Activated CD4-positive, alpha-beta T cell treated with anti-CD3 and anti-CD28 coated beads for 1 hour (primary cell): ENCODE data around the gene SLMAP.
"Not testable (repeated sequence)": the region's sequence is repeated elsewhere in the genome, so short reads cannot be mapped to it uniquely, and the experiment has no call there.

Source experiments
- DNase-seq: peaks from one replicate; pipeline ENCODE4 v3.0.0-alpha.2; 2020

SLMAP gene

DNA sequence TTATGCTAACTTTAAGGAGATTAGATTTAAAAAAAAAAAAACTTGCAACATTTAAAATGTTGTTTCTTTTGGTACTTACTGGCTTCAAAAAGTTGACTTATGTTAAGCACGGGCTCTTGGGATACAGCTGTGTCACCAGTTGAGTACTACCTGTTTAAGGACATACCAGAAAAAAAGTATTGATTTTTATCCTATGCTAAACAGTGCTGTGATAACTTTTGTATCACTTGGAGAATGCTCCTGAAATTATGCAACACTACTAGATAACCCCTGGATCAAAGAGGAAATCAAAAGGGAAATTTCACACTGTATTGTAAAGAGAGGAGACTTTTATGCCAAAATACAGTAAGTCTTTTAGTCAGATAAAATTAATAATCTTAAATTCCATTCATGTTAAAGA, 77.7 kb downstream of the SLMAP start:
- no peak for DNase-seq

DNA sequence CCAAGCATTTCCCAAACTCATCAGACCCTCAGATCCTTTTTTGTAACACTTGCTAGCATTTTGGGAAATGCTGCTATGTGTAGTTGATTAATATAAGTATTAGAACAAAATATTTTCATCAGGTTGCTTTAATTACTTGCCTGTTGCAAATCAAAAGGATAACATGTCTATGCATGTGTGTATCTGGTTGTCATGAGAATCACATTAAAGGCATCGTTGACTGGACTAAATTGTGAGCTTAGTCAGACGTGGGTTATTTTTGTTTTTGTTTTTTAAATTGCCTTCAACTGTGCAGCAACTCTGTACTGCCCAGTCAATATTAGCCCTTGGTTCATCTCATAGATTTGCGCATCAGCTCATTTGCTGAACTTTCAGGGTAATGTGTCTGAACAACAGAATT, 81.6 kb downstream of the SLMAP start:
- no peak for DNase-seq

DNA sequence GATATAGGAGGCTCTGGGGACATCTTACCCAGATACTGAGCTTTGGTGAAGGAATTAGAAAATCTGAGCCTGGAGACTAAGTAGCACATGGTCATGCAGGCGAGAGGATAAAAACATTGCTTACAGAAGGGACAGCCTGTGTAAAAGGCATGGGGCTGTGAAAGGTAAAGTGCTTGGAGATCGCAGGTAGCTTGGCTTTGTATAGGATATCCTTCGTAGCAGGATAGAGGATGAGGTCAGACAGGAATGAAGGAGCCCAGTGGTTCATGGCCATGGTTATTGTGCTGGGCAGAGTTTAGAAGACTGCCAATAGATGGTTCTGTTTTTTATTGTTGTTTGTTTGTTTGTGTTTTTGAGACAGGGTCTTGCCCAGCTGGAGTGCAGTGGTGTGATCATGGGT, 82.5 kb downstream of the SLMAP start:
- no peak for DNase-seq

DNA sequence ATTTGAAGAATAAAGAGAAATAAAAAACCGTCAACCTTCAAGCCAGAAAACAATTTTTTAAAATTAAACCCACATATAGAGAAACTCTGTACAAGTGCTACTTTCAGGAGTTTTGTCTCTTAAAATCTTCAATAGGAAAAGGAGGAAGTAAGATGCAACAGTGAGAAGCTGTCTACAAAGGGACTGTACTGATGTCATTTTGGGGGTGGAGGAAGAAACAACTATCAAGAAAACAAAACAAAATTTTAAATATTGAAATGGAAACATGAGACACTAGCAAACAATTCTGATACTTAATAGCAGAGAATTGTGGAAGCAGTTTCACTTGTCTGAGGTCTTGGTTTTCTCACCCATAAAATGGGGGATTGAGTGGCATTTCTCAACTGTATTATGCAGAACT, 84.4 kb downstream of the SLMAP start:
- no peak for DNase-seq

DNA sequence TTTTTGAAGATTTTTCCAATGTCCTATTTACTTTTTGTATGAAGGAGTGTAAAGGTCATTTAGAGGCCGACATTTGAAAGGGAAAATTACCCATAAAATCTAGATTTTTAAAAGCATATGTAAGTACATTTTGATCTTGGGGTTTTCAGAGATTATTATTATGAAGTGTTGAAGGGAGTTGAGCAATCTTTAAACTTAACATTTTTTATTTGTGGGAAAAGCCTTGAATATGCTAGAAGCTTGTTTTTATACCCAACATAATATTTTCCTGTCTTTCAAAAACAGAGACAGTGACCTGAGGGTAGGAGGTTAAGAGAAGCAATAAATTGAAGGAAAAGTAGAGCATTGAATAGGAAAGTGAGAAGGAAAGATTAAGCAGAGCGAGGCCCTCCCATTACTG, 85.7 kb downstream of the SLMAP start:
- DNase-seq, result no peak

DNA sequence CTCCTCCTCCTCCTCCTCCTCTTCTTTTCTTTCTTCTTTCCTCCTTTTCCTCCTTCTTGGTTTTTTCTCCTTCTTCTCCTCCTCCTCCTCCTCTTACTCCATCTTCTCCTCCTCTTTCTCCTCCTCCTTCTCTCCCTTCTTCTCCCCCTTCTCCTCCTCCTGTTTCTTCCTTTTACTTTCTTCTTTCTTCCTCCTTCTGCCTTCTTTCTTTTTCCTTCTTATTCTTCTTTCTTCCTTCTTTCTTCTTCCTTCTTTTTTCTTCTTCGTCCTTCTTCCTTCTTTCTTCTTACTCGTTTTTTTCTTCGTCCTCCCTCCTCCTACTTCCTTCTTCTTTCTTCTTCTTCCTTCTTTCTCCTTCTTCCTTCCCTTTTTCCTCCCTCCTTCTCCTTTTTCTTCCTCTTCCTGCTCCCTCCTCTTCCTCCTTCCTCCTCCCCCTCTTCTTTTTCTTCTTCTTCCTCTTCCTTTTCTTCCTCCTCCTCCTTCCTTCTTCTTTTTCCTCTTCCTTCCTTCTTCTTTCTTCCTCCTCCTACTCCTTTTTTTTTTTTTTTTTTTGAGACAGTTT, 92.1 kb downstream of the SLMAP start:
- no peak for DNase-seq

DNA sequence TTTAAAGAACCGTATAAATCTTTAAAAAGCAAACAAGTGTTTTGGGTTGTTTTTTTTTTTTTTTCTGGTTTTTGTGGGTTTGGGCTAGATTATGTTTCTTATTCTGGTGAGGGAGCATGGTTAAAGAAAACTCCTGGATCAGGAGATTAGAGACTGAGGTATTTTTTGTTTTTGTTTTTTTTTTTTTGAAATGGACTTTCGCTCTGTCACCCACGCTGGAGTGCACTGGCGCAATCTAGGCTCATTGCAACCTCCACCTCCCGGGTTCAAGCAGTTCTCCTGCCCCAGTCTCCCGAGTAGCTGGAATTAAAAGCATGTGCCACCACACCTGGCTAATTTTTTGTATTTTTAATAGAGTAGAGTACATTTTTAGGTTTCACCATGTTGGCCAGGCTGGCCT, 95.2 kb downstream of the SLMAP start:
- no peak for DNase-seq

DNA sequence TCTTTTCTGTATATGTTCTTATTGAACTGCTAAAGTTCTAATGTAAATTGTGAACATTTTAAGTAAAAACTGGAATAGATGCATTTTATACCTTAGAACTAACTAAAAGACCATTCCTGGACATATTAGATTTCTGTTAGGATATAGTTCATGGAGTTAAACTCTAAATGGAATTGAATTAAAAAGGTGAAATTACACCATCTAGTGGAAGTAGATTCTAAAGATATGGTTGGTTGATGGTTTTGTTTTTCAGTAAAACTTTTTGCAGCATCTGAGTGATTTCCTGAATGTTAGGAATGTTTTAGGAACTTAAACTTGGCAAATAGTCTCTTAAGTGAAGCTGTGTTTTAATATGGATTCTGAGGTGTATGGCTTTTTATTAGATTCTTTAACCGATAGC, 96.8 kb downstream of the SLMAP start:
- no peak for DNase-seq

DNA sequence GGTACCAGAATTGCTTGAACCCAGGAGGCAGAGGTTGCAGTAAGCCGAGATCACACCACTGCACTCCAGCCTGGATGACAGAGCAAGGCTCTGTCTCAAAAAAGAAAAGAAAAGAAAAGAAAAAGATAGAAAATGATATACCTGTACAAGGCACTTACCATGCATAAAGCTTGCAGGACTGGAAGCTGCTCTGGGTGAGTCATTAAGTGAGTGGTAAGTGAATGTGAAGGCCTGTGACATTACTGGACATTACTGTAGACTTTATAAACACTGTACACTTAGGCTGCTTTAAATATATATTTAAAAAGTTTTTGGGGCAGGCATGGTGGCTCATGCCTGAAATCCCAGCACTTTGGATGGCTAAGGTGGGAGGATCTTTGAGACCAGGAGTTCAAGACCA, 99.2 kb downstream of the SLMAP start:
- no peak for DNase-seq

DNA sequence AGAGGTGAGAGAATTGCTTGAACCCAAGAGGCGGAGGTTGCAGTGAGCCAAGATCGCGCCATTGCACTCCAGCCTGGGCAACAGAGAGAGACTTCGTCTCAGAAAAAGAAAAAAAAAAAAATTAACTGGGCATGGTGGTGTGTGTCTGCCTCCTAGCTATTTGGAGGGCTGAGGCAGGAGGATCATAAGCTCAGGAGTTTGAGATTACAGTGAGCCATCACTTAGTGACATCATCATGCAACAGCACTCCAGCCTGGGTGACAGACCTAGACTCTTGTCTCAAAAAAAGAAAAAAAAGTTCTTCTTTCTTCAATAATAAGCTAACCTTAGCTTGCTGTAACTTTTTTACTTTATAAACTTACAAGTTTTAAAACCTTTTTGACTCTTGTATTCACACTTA, 99.8 kb downstream of the SLMAP start:
- DNase-seq, result no peak

DNA sequence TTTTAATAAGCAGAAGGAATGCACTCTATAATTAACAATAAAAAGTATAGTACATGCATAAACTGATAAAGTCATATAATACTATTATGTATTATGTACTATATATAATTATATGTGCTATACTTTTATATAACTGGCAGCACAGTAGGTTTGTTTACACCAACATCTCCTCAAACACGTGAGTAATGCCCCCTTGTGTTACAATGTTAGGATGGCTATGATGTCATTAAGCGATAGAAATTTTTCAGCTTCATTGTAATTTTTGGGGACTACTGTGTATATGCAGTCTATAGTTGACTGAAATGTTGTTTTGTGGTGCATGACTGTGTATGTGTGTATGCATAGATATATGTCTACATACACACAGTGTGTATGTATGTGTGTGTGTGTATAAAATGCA, 100.6 kb downstream of the SLMAP start:
- DNase-seq, result no peak

DNA sequence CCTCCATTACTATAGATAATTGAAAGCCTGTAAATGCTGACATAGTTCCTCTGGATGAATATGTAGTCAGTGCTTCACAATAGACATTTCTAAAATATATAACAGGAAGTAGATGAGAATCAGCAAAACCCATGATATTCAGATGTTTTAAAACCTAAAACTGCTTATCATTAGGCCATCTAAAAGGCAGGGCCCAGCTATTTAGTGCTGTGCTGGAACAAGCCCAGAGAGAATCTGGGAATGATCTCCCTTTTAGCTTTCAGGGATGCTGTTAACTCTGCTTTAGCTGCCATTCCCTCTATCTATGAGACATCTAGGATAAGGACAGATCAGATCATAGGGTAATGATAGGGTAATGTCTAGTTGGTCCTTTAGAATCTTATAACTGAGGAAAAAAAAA, 106.8 kb downstream of the SLMAP start:
- DNase-seq, result no peak

DNA sequence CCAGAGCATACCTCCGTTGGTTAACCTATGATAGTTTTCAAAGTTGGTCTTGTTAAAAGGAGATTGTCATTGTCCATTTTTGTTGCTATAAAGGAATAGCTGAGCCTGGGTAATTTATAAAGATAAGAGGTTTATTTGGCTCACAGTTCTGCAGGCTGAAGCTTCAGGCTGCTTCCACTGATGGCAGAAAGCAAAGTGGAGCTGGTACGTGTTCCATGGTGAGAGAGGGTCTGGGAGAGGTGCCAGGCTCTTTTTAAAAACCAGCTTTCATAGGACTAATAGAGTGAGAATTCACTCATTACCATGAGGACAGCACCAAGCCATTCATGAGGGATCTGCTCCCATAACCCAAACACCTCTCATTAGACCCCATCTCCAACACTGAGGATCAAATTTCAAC, 107.3 kb downstream of the SLMAP start:
- DNase-seq, result no peak

DNA sequence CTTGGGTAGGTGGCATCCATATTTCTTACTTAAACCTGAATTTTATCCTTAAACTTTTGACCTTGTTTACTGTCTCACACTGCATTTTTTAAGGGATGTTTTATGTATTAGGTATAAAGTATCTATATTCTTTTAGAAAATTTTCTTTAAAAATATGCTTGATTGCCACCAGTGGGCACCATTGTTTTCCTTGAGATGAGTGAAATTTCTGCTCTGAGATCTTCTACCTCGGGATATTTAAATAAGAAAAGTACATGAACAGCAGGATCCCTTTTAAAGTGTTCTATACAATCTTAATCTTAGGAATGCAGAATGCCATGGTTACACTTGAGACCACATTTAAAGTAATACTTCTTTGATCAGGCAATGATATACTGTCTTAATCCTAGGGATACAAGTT, 108.7 kb downstream of the SLMAP start:
- DNase-seq, result no peak

DNA sequence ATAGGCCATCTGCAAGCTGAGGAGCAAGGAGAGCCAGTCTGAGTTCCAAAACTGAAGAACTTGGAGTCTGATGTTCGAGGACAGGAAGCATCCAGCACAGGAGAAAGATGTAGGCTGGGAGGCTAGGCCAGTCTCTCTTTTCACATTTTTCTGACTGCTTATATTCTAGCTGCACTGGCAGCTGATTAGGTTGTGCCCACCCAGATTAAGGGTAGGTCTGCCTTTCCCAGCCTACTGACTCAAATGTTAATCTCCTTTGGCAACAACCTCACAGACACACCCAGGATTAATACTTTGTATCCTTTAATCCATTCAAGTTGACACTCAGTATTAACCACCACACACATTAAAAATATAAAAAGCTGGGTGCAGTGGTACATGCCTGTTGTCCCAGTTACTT, 113.0 kb downstream of the SLMAP start:
- not testable (repeated sequence) for DNase-seq

DNA sequence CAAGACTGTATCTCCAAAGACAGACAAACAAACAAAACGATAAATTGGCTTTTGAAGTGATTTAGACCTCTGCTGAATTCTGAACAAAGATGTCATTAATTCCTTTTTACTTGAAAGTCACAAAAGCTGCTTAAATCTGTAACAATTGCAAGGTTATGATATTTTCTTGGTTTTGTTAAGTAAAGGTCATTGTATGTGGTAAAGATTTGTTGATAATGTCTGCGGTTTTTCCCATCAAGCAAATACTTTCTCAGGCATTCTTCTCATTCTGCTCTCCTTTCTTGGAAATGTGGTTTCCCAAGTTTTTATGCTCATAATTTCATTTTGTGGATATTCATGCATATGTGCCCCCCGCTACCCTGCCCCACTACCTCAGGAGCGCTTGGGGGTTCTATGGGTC, 116.5 kb downstream of the SLMAP start:
- no peak for DNase-seq

DNA sequence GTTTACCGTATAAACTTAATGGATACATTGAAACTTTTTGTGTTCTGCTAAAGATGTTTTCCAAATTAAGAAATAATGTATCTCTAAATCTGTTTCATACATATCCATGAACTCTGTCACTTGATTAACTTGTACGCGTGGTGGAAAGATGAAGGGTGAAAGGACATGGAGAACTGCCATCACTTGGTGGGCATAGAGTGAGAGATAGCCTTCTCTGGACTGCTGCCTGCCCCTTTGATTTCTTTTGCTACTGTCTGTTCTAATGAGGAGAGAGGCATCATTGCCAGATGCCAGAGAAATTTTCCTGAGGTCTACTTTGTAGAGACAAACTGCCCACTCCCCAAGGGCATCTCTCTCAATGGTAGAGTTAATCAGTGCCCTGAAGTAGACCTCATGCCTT, 120.5 kb downstream of the SLMAP start:
- DNase-seq, result no peak

DNA sequence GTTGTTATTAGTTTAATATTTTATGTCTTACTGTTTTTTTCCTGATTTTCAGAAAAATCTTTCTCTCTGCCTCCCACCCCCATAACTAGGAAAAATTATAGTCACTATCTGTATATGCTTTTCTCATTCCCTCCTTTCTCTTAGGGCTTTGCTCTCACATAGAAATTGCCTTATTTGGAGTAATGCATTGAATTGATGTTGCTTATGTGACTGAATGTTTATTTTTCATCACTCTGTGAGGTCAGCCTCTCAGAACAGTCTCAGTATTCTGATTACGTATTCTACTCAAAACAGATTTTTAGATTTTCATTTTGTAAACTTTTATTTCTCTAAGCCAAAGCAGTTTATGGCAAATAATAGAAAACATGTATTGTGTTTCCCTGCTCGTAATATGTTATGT, 121.0 kb downstream of the SLMAP start:
- no peak for DNase-seq

DNA sequence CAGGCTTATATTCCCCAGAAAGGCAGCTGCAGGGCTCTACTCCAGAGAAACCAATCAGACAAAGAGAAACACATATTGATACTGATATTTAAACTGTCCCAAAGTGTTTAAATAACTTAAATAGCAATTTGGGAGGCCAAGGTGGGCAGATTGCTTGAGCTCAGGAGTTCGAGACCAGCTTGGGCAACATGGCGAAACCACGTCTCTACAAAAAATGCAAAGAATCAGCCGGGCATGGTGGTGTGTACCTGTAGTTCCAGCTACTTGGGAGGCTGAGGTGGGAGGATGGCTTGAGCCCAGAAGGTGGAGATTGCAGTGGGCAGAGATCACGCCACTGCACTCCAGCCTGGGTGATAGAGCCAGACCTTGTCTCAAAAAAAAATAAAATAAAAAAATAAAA, 128.3 kb downstream of the SLMAP start:
- not testable (repeated sequence) for DNase-seq

DNA sequence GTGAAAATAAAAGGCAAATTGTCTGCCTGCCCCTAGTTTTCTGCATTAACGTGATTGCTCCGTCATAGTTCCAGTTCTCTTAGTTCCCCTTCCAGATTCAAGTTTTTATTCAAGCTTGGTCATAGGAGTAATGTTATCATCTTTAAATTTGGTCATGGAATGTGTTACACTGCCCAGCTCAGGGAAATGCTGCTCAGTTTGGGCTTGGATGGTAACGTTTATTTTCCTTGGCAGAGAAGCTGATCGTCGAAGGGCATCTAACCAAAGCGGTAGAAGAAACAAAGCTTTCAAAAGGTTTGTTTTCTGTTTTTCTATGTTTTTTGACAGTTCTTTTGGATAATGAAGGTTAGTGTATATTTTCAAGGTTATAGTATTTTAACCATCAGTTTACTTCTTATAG, 133.7 kb downstream of the SLMAP start:
- DNase-seq, result no peak

DNA sequence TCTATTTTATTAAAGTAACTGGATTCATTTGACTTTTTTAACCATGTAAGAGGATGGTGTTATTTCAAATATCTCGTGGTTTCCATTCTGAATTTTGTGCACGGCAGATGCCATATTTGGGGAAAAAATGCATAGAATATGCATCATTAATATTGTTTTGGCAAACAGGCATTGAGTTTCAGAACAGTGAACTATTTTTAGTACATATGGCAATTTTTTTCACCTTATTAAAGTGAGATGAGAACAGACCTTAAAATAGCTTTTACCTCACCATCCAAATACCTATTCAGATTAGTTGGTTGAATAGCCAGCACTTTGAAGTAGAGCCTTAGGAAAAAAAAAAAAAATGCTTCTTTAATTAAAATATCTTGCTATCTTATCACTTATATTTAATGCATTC, 134.8 kb downstream of the SLMAP start:
- DNase-seq, result no peak

DNA sequence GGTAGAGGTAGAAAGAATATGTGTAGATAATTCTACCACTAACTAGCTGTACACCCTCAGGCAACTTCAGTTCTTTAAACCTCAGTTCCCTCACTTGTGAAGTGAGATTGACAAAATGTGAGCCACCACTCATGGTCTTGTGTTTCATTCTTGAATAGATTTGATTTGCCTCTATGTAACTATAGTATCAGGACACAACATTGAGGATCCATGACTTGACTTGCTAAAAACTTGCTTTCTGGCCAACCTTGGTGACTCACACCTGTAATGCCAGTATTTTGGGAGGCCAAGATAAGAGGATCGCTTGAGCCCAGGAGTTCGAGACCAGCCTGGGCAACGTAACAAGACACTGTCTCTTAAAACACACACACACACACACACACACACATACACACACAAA, 136.3 kb downstream of the SLMAP start:
- no peak for DNase-seq

DNA sequence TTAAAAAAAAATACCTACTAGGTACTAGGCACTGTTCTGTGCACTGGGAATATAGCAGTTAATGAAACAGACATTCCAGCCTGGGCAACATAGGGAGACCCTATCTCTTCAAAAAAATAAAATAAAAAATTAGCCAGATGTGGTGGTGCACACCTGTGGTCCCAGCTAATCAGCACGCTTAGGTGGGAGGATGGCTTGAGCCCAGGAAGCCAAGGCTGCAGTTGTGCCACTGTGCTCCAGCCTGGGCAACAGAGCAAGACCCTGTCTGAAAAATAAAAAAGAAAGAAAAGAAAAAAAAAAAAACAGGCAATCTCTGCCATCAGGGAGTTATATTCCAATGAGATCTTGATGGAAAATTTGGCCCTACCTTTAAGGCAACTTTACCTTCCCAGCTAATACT, 137.0 kb downstream of the SLMAP start:
- no peak for DNase-seq

DNA sequence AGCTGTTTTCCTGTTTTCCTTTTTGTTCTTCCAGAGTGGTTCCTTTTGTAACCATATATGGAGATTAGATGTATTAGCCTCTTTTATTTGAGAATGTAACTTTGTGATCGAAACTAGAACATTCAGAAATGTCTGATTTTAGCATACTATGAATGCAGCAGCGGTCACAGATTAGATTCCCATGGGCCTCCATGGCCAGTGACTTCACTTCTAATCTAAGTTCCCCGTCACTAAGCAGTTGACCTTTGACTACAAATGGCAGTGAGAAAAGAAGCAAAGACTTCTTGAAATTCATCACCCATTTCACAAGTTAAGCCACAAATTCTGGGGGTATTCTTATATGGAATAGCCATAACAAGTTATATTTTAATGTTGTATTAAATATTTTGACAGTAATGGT, 137.6 kb downstream of the SLMAP start:
- no peak for DNase-seq

DNA sequence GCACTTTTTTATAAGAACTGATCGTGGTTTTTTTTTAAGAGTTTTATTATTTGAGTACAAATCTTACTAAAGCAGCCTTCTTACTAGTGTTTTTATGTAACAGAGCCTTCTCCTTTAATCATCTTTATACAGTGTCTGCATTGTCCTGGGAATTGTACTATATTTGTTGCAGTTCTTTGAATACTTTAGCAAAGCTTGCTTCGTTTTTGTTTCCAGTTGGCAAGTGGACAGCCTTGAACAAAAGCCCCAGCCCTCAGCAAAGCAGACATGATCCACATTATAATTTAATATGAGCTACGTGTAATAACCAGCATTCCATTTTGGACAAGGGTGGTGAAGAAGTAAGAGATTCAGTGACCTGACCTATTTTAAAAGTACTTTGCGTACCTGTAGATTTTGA, 139.9 kb downstream of the SLMAP start:
- no peak for DNase-seq

DNA sequence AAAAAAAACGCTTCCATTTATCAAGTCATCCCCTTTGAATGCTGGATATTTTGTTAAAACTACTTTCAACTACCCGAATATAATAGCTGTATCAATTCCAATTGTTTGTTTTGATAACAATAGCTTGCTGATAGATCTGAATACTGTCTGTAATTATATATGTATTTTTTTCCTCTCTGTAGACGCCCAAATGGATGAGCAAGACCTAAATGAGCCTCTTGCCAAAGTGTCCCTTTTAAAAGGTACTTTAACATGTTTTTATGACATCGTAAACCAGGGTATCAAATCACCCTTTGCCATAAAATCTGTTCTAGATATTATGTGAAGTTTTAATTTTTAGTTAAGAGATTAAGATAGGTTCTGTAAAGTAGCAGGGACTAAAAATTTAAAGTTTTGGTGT, 140.6 kb downstream of the SLMAP start:
- DNase-seq, result no peak
